GM19455 (cell line): ENCODE data around the gene FBXO22.
"Not testable (repeated sequence)": the region's sequence is repeated elsewhere in the genome, so short reads cannot be mapped to it uniquely, and the experiment has no call there.

ENCODE experiments used
- ATAC-seq: cut with Tn5 transposase; IDR thresholded peaks from one replicate; pipeline ENCODE4 v1.9.1; 2021; ENCODE audit not compliant: unreplicated experiment

FBXO22 gene

DNA sequence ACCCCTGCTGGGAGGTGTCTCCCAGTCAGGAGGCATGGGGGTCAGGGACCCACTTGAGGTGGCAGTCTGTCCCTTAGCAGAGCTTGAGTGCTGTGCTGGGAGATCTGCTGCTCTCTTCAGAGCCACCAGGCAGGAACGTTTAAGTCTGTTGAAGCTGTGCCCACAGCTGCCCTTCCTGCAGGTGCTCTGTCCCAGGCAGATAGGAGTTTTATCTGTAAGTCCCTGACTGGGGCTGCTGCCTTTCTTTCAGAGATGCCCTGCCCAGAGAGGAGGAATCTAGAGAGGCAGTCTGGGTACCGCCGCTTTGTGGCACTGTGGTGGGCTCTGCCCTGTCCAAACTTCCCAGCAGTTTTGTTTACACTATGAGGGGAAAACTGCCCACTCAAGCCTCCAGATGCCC lies 73.1 kb downstream of the FBXO22 start:
- not testable (repeated sequence) for ATAC-seq

DNA sequence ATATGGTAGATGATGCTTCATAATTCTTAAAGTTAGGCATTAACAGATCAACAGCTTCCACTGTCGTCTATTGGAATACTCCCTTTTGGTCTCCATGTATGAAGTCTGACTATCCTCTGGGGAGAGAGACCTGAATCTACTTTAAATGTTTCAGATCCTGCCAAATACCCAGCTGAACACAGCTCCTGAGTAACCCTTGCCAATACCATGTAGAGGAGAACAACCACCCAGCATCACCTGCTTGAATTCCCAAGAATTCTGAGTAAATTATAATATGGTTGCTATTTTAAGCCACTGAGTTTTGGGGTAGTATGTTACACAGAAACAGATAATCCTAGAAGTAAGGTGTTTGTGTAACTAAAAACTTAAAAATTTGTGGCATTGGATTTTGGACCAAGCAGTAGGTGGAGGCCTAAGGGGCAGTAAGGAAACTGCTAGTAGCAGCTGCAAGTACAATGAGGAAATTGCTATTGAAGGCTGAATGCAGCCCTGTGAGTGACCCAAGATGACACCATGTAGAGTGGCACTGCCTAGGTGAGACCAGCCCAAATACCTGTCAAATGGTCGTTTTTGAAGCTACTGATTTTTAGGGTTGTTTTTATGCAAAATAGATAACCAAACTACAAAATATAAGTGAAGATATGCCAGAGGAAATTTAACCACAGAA lies 77.6 kb downstream of the FBXO22 start:
- ATAC-seq = no peak

DNA sequence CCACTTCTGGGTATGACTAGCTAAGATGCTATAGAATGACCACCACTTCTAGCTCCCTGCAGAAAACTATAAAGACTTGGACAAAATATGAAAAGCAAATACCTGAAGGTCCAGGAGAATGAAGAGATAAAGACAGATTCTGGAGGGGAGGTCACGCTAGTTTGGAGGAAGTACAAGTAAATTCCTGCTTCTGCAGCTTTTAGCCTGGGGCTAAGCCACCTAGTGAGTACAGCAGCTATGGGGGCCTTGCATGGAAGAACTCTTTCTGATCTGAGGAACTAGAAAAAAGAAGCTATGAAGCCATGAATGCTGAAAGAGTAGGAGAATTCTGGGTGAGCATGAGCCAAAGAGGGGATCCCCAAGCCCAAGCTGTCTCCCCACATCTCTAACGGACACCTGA lies 78.8 kb downstream of the FBXO22 start:
- no peak for ATAC-seq

DNA sequence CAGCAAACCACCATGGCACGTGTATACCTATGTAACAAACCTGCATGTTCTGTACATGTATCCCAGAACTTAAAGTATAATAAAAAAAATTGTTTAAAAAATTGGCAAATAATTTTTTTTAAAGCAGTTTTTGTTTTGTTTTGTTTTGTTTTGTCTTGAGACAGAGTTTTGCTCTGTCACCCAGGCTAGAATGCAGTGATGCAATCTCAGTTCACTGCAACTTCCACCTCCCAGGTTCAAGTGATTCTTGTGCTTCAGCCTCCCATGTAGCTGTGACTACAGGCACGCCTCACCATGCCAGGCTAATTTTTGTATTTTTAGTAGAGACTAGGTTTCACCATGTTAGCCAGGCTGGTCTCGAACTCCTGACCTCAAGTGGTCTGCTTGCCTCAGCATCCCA lies 81.0 kb downstream of the FBXO22 start:
- not testable (repeated sequence) for ATAC-seq

DNA sequence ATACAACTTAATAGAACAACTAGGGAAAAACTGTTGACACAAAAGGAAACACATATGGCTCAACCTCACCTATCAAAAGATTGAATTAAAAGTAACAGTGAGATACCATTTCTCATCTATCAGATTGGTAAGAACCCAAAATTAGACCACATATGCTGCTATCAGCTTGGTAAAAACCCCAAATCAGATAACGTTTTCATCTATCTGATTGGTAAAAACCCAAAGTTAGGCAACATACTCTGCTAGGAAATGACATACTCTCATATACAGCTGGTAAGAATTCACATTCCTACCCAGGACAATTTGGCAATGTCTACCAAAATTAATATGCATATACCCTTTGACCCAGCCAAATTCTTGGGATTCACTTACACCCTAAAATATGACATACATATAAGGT lies 82.3 kb downstream of the FBXO22 start:
- no peak for ATAC-seq

DNA sequence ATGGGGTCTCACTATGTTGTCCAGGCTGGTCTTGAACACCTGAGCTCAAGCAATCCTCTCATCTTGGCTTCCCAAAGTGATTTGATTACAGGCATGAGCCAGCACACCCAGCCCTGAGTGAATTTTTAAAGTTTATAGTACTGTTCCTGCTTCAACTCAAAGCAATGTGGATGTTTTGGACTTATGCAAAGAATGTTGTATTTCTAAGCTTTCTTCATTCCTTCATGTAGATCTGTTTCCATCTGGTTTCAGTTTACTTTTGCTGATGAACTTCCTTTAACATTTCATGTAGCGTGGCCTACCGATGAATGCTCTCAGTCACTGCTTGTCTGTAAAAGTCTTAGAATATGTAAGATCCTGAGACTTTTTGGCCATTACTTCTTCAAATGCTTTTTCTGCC lies 85.4 kb downstream of the FBXO22 start:
- no peak for ATAC-seq

DNA sequence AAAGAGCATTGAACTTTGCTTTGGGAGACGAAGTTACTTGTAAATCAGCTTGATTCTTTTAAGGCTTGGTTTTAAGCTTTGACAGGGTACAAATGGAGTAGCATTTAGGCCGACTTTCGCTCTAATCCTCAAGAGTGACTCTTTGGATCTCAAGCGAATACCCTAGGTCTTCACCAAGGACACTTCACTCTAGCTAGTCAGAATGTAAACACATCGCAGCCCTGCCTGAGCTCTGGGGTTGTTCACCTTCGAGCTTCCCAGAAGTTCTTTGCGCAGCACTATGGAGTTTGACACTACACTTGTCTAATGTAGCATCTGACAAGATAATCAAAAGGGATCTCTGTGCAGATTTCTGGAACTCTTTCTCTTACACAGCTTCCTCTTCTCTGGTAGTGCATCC lies 86.2 kb downstream of the FBXO22 start:
- no peak for ATAC-seq
